ENCODE measurements around the gene GGA1. TPM values are rescaled to one million over a fixed set of nuclear protein-coding genes. Genes with fewer than 3 reads are reported as not detected.

GGA1 gene
- total and polyA plus RNA-seq, 9 of the 15 experiments (the other 6 are each of a cell fraction or from before 2014, with no cell fraction given): 1.5 to 69.5 (median 31.6) TPM

DNA sequence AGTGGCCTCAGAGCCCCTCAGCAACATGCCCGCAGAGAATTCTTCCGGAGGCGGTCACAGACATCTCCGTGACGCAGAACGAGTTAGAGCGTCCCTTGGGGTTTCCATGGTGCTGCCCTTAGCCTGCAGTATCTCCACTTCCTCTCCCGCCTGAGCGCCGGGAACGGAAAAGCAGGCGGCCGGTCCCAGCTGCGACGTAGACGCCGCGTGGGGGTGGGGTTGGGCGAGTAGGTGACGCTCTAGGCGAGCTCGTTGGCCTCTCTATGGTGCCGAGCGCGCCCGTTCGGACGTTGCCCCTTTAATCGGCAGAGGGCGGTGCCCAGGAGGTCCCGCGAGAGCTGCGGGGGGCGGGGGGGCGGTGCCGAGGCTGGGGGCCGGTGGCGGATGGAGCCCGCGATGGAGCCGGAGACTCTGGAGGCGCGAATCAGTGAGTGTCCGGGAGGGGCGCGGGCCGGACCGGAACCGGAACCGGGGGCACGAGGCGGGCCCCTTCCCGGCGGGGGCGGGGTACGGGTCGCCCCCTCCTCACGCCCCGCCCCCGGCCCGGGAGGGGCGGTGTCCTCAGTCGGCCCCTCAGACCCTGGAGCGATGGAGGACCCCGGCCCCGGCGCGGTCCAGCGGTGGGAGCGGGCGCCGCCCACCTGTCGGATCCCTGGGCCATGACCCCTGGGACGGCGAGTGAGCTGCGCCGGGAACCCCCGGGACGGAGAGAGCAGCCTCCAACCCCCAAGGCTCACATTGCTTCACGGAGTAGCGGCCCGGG lies at the start of gene GGA1 (continued):
- no peak for TF ChIP-seq CHD7 (IDR thresholded peaks at IDR 0.05; ENCODE audit: low read depth, low read length)
- no peak for TF ChIP-seq ARID2 (IDR thresholded peaks at IDR 0.05)
- TF ChIP-seq ZNF165 (CRISPR knock-in tag; IDR thresholded peaks at IDR 0.05; ENCODE audit: borderline replicate concordance): no peak
- 0 out of 2 replicates have a peak, but pooled peaks have one; percentile 38 for TF ChIP-seq PML (IDR thresholded peaks at IDR 0.05; ENCODE audit: low read length)
- TF ChIP-seq RCOR1 (IDR thresholded peaks at IDR 0.05; ENCODE audit: borderline replicate concordance in 1 of 2, low read depth in 2 of 2, low read length in 2 of 2): 0 out of 4 replicates have a peak, but pooled peaks of 1 of the 2 experiments have one; percentile 5
- no peak for TF ChIP-seq PTTG1 (tag; IDR thresholded peaks at IDR 0.05; ENCODE audit: low read depth)
- no peak for TF ChIP-seq PHB2 (IDR thresholded peaks at IDR 0.05; ENCODE audit: low read depth)
- no peak for TF ChIP-seq ZSCAN32 (CRISPR knock-in tag; IDR thresholded peaks at IDR 0.05)
- TF ChIP-seq SRSF7 (optimal IDR thresholded peaks at IDR 0.05; ENCODE audit: low read depth, low read length): no peak
- TF ChIP-seq XRCC4 (IDR thresholded peaks at IDR 0.05; ENCODE audit: extremely low read depth, insufficient read depth, insufficient read length): no peak
- no peak for TF ChIP-seq CBFB (CRISPR knock-in tag; IDR thresholded peaks at IDR 0.05)
- TF ChIP-seq POLR3A (IDR thresholded peaks at IDR 0.05; ENCODE audit: borderline replicate concordance, extremely low read depth, insufficient read depth, insufficient read length): no peak
- no peak for TF ChIP-seq NFE2L1 (tag; IDR thresholded peaks at IDR 0.05; ENCODE audit: borderline replicate concordance, low read depth)
- no peak for TF ChIP-seq RAD21 (CRISPR knock-in tag; conservative IDR thresholded peaks at IDR 0.05 in 1 of 2, IDR thresholded peaks at IDR 0.05 in 1 of 2)

All from K562 (cell line).